Gastroesophageal sphincter (tissue), 4 donors: ENCODE results near the gene CACNG3. TPM values are rescaled to one million over a fixed set of nuclear protein-coding genes. Genes with fewer than 3 reads are reported as not detected.

ENCODE experiments used
- ATAC-seq: fragments of 150-250 bp; one replicate; pipeline ENCODE4 v1.9.1; 2016; ENCODE audit warnings: mild to moderate bottlenecking, moderate library complexity
- H3K27ac ChIP-seq, 4 donors: fragments of 200-600 bp; sonication (generic) in 3 of 4; 1 replicate in 3 of 4; 2 replicates in 1 of 4; pipeline ENCODE4 v1.5.1; 2016 to 2019
- H3K27me3 ChIP-seq: fragments of 200-600 bp; sonication (generic); one replicate; pipeline ENCODE4 v1.5.1; 2019
- H3K36me3 ChIP-seq, 2 donors: fragments of 200-600 bp; sonication (generic); one replicate each; pipeline ENCODE4 v1.5.1; 2019; ENCODE audit warnings: control low read depth in 1 of 2
- H3K4me1 ChIP-seq, 3 donors: fragments of 200-600 bp; sonication (generic); 1 replicate in 2 of 3; 2 replicates in 1 of 3; pipeline ENCODE4 v1.5.1; 2016 to 2019; ENCODE audit warnings: control low read depth in 2 of 3
- H3K4me3 ChIP-seq, 2 donors: fragments of 200-600 bp; sonication (generic); one replicate each; pipeline ENCODE4 v1.5.1; 2019; ENCODE audit warnings: mild to moderate bottlenecking in 1 of 2, moderate library complexity in 1 of 2
- H3K9me3 ChIP-seq, 3 donors: fragments of 200-600 bp; sonication (generic); one replicate each; pipeline ENCODE4 v1.5.1; 2017 to 2019; ENCODE audit warnings: control low read depth in 2 of 3
- EP300 ChIP-seq: sonication (generic); formaldehyde crosslinking; IDR thresholded peaks from one replicate; pipeline ENCODE4 v1.6.1; 2017; ENCODE audit warnings: antibody characterized with exemption, mild to moderate bottlenecking
- WGBS, 2 donors: methylation state at CpG; one replicate each; pipeline ENCODE4 v1.1.5; 2018; ENCODE audit warnings: low coverage in 1 of 2; 5-methylcytosine and 5-hydroxymethylcytosine counted together
- small RNA-seq, 4 donors: library from RNA; depleted of rRNA; stranded (forward); fragments of <200 nt; gene quantifications; one replicate each; pipeline ENCODE3, GENCODE V24; 2016
- total RNA-seq, 4 donors: library from RNA; depleted of rRNA; stranded (reverse); fragments of >200 nt; gene quantifications; one replicate each; pipeline ENCODE4 v1.1.0, GENCODE V29; 2016

CACNG3 gene
- total RNA-seq, 4 donors from 2014 or later = not detected

GRCh38 chr16:24409045-24409444 lies 152.9 kb downstream of the CACNG3 start:
- no peak for TF ChIP-seq EP300
- peaks cover 0 to 12% (median 0%) of the 10 kb centered on the region in 3 donors for H3K9me3 ChIP-seq
- no peaks in the 10 kb centered on the region for H3K4me1 ChIP-seq
- H3K4me3 ChIP-seq = no peak overlapping the region
- no peak for ATAC-seq
- no peaks in the 10 kb centered on the region for H3K36me3 ChIP-seq
- no peak overlapping the region for H3K27ac ChIP-seq
- peaks cover 9% of the 10 kb centered on the region for H3K27me3 ChIP-seq
- WGBS, 2 donors = 88% methylated on average over 3 of the region's 4 CpGs; no CpG with 5 or more reads in 1 of the 2 donors

Small RNA genes lying within 50 kb of the gene (small RNA-seq; reads per million reads assigned to genes)
- gene RF00408 = 0 reads per million in 4 donors
- gene RNU7-24P = 0 reads per million in 4 donors
